Mesendoderm (in vitro differentiated cells): ENCODE data around the gene PIK3CD.

ENCODE experiments used
- DNase-seq: peaks from one replicate; pipeline ENCODE4 v3.0.0; 2013
- H2AK5ac ChIP-seq: 2 replicates; pipeline ENCODE4 v1.6.1; 2013; ENCODE audit warnings: low read length, inconsistent platforms
- H2BK120ac ChIP-seq: 2 replicates; pipeline ENCODE4 v1.6.1; 2013; ENCODE audit warnings: low read depth, mild to moderate bottlenecking, low read length, moderate library complexity, mixed read lengths
- H2BK15ac ChIP-seq: replicated peaks from 2 replicates; pipeline ENCODE4 v1.6.1; 2013; ENCODE audit warnings: low read depth, mild to moderate bottlenecking, moderate library complexity
- H2BK5ac ChIP-seq: 2 replicates; pipeline ENCODE4 v1.6.1; 2013; ENCODE audit warnings: low read length, inconsistent platforms
- H3K18ac ChIP-seq: 2 replicates; pipeline ENCODE4 v1.6.1; 2013; ENCODE audit warnings: mild to moderate bottlenecking, low read length, mixed read lengths
- H3K23ac ChIP-seq: one replicate; pipeline ENCODE4 v1.6.1; 2013; ENCODE audit warnings: low read length
- H3K27ac ChIP-seq: 2 replicates; pipeline ENCODE4 v1.5.1; 2013; ENCODE audit warnings: low read depth, mild to moderate bottlenecking, inconsistent platforms, low read length, moderate library complexity
- H3K27me3 ChIP-seq: 2 replicates; pipeline ENCODE4 v1.6.1; 2013; ENCODE audit warnings: low read length, control low read depth, mild to moderate bottlenecking, inconsistent platforms; ENCODE audit not compliant: insufficient read depth, poor library complexity
- H3K36me3 ChIP-seq: 2 replicates; pipeline ENCODE4 v1.6.1; 2013; ENCODE audit warnings: low read length, inconsistent platforms; ENCODE audit not compliant: control insufficient read depth, insufficient read depth
- H3K4ac ChIP-seq: one replicate; pipeline ENCODE4 v1.6.1; 2013; ENCODE audit warnings: low read depth, mild to moderate bottlenecking, low read length, moderate library complexity
- H3K4me1 ChIP-seq: 2 replicates; pipeline ENCODE4 v1.6.1; 2013; ENCODE audit warnings: low read depth, low read length, inconsistent platforms; ENCODE audit not compliant: control insufficient read depth
- H3K4me2 ChIP-seq: 2 replicates; pipeline ENCODE4 v1.6.1; 2013; ENCODE audit warnings: low read length
- H3K4me3 ChIP-seq: 2 replicates; pipeline ENCODE4 v1.5.1; 2013; ENCODE audit warnings: mild to moderate bottlenecking, low read length
- H3K56ac ChIP-seq: one replicate; pipeline ENCODE4 v1.6.1; 2013; ENCODE audit warnings: low read length
- H3K79me1 ChIP-seq: 2 replicates; pipeline ENCODE4 v1.6.1; 2013; ENCODE audit warnings: low read length, inconsistent platforms
- H3K79me2 ChIP-seq: 2 replicates; pipeline ENCODE4 v1.6.1; 2013; ENCODE audit warnings: mild to moderate bottlenecking, low read length; ENCODE audit not compliant: control insufficient read depth, insufficient read depth
- H3K9ac ChIP-seq: 2 replicates; pipeline ENCODE4 v1.6.1; 2013; ENCODE audit warnings: low read length, inconsistent platforms
- H4K5ac ChIP-seq: one replicate; pipeline ENCODE4 v1.6.1; 2013; ENCODE audit warnings: low read length
- H4K8ac ChIP-seq: one replicate; pipeline ENCODE4 v1.6.1; 2013; ENCODE audit warnings: low read depth, mild to moderate bottlenecking, control low read depth, low read length, moderate library complexity
- WGBS: extraction: QIAGEN DNeasy Blood & Tissue Kit; methylation state at CpG from one replicate; pipeline ENCODE4 v1.1.7; 2013; ENCODE audit warnings: low lambda C conversion rate, missing lambda C conversion rate; ENCODE audit not compliant: insufficient coverage; ENCODE audit errors: extremely low coverage; 5-methylcytosine and 5-hydroxymethylcytosine counted together

The PIK3CD gene

GRCh38 chr1:9721606-9722377 is 70.3 kb downstream of the PIK3CD start:
- no CpG with 5 or more reads among the region's 29 CpGs for WGBS
- peak; percentile 81 for DNase-seq
- H2BK120ac ChIP-seq, result no peak overlapping the region
- no peaks in the 10 kb centered on the region for H3K4me1 ChIP-seq
- no peak overlapping the region for H3K18ac ChIP-seq
- no peaks in the 10 kb centered on the region for H3K79me2 ChIP-seq
- H2BK15ac ChIP-seq, result no peak overlapping the region
- no peak overlapping the region for H3K9ac ChIP-seq
- no peak overlapping the region for H4K5ac ChIP-seq
- no peak overlapping the region for H3K4me2 ChIP-seq
- H3K56ac ChIP-seq, result peak overlapping the region; percentile 80
- H2AK5ac ChIP-seq, result no peak overlapping the region
- H4K8ac ChIP-seq, result no peak overlapping the region
- H3K4ac ChIP-seq, result no peak overlapping the region
- no peaks in the 10 kb centered on the region for H3K27me3 ChIP-seq
- no peaks in the 10 kb centered on the region for H3K36me3 ChIP-seq
- H3K23ac ChIP-seq, result no peak overlapping the region
- no peak overlapping the region for H3K27ac ChIP-seq
- no peak overlapping the region for H2BK5ac ChIP-seq
- H3K79me1 ChIP-seq, result no peaks in the 10 kb centered on the region
- no peak overlapping the region for H3K4me3 ChIP-seq

- H3K79me2 ChIP-seq, result no peaks in the 10 kb centered on the region
- H3K23ac ChIP-seq, result no peak overlapping the region
- H2AK5ac ChIP-seq, result no peak overlapping the region
- H3K18ac ChIP-seq, result no peak overlapping the region
- no peaks in the 10 kb centered on the region for H3K79me1 ChIP-seq
- H2BK5ac ChIP-seq, result no peak overlapping the region
- no peaks in the 10 kb centered on the region for H3K36me3 ChIP-seq
- no peak overlapping the region for H2BK15ac ChIP-seq
- no peak overlapping the region for H2BK120ac ChIP-seq
- no CpG with 5 or more reads among the region's 10 CpGs for WGBS
- no peak for DNase-seq
- H3K56ac ChIP-seq, result no peak overlapping the region
- no peak overlapping the region for H3K27ac ChIP-seq
- no peaks in the 10 kb centered on the region for H3K27me3 ChIP-seq
- H3K4me2 ChIP-seq, result no peak overlapping the region
- no peak overlapping the region for H4K8ac ChIP-seq
- no peak overlapping the region for H4K5ac ChIP-seq
- no peak overlapping the region for H3K4me3 ChIP-seq
- H3K9ac ChIP-seq, result no peak overlapping the region
- H3K4ac ChIP-seq, result no peak overlapping the region
- H3K4me1 ChIP-seq, result no peaks in the 10 kb centered on the region
Observed at GRCh38 chr1:9722378-9722749, 70.8 kb downstream of the PIK3CD start.

- Histone ChIP-seq H3K18ac (no peak overlapping the region), H3K36me3 (no peaks in the 10 kb centered on the region), H2BK120ac (no peak overlapping the region), H3K27me3 (no peaks in the 10 kb centered on the region), H2BK15ac (no peak overlapping the region), H3K9ac (no peak overlapping the region), H3K4me3 (no peak overlapping the region), H3K23ac (no peak overlapping the region), H3K4me1 (no peaks in the 10 kb centered on the region), H4K8ac (no peak overlapping the region), H2AK5ac (no peak overlapping the region), H3K56ac (no peak overlapping the region), H3K4me2 (no peak overlapping the region), H3K79me2 (no peaks in the 10 kb centered on the region), H3K79me1 (no peaks in the 10 kb centered on the region), H3K4ac (no peak overlapping the region), H3K27ac (no peak overlapping the region), H4K5ac (no peak overlapping the region), H2BK5ac (no peak overlapping the region)
- no CpG with 5 or more reads among the region's 14 CpGs for WGBS
- no peak for DNase-seq
Observed at GRCh38 chr1:9723068-9723805, 71.7 kb downstream of the PIK3CD start.

GRCh38 chr1:9723926-9724325 is 72.4 kb downstream of the PIK3CD start:
- Histone ChIP-seq H2BK5ac (no peak overlapping the region), H3K27me3 (no peaks in the 10 kb centered on the region), H3K4me2 (no peak overlapping the region), H3K4ac (no peak overlapping the region), H2AK5ac (no peak overlapping the region), H3K56ac (no peak overlapping the region), H3K27ac (no peak overlapping the region), H2BK120ac (no peak overlapping the region), H3K4me3 (no peak overlapping the region), H3K18ac (no peak overlapping the region), H3K23ac (no peak overlapping the region), H4K8ac (no peak overlapping the region), H3K9ac (no peak overlapping the region), H2BK15ac (no peak overlapping the region), H3K36me3 (no peaks in the 10 kb centered on the region), H3K79me2 (no peaks in the 10 kb centered on the region), H4K5ac (no peak overlapping the region), H3K4me1 (no peaks in the 10 kb centered on the region), H3K79me1 (no peaks in the 10 kb centered on the region)
- DNase-seq, result no peak
- WGBS, result no CpG with 5 or more reads among the region's 6 CpGs

- no peak overlapping the region for H2BK120ac ChIP-seq
- no peak overlapping the region for H4K8ac ChIP-seq
- H3K4me3 ChIP-seq, result no peak overlapping the region
- no peak overlapping the region for H3K23ac ChIP-seq
- no peak overlapping the region for H3K9ac ChIP-seq
- no CpG with 5 or more reads among the region's 24 CpGs for WGBS
- no peaks in the 10 kb centered on the region for H3K79me1 ChIP-seq
- peak; percentile 82 for DNase-seq
- no peak overlapping the region for H2AK5ac ChIP-seq
- no peak overlapping the region for H2BK5ac ChIP-seq
- no peak overlapping the region for H3K4ac ChIP-seq
- peak overlapping the region; percentile 49 for H3K56ac ChIP-seq
- no peak overlapping the region for H3K18ac ChIP-seq
- H4K5ac ChIP-seq, result no peak overlapping the region
- no peaks in the 10 kb centered on the region for H3K36me3 ChIP-seq
- no peak overlapping the region for H3K4me2 ChIP-seq
- no peaks in the 10 kb centered on the region for H3K4me1 ChIP-seq
- H2BK15ac ChIP-seq, result no peak overlapping the region
- no peak overlapping the region for H3K27ac ChIP-seq
- H3K79me2 ChIP-seq, result no peaks in the 10 kb centered on the region
- H3K27me3 ChIP-seq, result no peaks in the 10 kb centered on the region
Observed at GRCh38 chr1:9724706-9725476, 73.4 kb downstream of the PIK3CD start.
